Airway epithelial cell (primary cell): Measurements from ENCODE around the gene SYMPK. TPM values are rescaled to one million over a fixed set of nuclear protein-coding genes. Genes with fewer than 3 reads are reported as not detected.

Experiments used
- total RNA-seq: library from RNA; depleted of rRNA; stranded (reverse); fragments of >200 nt; gene quantifications from 2 replicates; pipeline ENCODE4 v1.2.3, GENCODE V29; 2015

Gene SYMPK
- total RNA-seq = 30.1 and 37.5 TPM in 2 replicates

DNA sequence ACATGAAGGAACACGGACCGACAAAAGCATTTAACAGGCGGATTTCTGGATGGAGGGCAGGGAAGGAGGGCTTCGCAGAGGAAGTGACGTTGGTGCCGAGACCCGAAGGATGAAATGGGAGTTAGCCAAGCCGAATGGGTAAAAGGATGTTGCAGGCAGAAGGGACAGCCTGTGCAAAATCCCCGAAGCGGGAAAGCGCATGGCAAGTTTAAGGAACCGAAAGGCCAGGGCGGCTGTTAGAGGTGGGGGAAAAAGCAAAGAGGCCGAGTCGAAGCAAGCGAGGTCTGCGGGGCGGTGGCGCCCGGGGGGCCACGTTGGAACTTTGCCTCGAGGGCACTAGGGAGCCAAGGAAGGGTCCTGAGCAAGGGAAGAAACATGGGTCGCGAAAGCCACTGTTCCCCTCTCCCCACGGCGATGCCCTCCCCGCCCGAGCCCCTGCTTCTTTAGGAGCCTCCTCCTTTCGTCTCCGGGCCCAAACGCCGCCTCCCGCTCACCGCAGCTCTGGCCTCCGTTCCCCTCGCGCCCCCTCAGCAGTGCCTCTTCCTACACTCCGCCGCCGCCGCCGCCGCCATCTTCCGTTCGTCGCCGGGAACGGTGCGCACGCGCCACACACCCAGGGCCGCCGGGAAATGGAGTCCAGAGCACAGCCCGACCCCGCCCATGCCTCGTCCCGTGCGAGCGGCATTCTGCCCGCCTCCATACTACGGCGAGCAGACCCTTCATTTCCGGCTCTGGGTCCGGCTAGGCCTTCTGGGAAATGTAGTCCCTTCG, at the start of gene SYMPK:
SYMPK (minus strand) TSS at position 584 of the 771 bp plus-strand sequence. CDS start 8,652 bp downstream, outside the sequence.

DNA sequence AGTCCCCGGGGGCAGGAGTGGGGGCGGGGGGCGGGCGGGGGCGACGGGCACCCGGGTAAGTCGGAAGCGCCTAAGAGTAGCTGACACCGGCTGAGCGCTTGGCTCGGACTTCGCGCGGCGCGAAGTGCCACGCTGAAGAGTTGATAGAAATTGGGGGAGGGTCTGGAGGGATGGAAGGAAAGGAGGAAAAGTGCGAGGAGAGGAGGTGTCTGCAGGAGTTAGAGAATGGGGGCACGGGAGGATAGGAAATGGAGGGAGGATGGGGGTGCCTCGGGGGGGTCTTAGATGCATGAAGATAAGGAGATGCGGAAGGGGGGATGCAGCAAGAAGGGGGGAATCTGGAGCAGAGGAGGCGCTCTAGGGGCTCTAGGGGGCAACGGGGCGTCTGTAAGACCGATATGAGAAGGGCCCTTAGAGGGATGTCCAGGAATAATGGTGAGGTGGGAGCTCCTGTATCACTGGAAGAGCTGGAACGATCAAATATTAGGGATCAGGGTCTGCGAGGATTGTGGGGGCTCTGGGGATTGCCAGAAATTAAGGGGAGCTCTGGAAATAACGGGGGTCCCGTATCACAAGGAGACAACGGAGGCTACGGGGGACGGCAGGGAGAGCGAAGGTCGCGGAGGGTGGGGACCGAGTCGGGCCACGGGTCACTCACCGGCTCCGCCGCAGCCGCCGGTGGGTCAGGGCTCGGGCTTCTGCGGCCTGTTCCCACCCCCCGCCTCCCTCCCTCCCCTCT, 39.1 kb upstream of the SYMPK start, which contains the start of gene MYPOP:
MYPOP (minus strand) TSS at position 702 of the 739 bp plus-strand sequence. CDS start 840 bp downstream, outside the sequence.

DNA sequence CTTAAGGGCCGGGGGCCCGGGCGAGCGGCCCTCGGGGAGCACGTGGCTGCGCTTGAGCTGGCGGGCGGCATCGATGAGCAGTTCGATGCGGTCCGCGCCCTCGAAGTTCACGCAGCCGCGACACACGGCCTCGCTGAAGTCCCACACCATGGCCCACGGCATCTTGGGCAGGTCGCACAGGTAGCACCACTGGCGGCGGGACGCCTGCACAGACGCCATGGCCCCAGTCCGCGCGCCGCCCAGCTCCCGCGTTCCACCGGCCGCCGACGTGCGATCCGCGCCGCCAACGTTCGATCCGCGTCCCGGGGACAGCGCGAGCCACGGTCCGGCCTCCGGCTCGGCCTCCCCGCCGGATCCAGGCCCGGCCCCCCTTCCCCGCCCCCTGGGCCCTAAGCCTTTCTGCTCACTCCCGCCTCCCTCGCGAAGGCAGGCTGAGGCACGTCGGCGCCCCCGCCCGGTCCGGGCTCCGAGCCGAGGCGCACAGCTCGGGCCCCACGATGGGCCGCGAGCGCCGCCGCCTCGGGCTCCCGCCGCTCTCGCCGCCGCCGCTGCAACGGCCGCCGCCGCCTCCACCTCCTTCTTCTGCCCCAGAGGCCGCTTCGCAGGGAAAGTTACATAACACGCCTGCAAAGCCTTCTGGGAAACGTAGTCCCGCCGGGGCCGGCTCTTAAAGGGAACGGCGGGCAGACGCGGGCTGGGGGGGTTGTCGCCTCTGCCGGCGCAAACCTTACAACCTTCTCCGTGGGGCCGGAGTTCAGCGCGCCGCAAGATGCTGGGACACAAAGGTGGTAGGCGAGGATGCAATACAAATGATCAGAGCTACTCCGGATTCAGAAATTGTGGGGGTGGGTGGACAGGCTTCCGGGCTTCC, 22.8 kb upstream of the SYMPK start, which contains the start of gene IRF2BP1:
IRF2BP1 (minus strand) TSS at position 586 of the 871 bp plus-strand sequence; CDS start at position 219, 367 bp downstream.

DNA sequence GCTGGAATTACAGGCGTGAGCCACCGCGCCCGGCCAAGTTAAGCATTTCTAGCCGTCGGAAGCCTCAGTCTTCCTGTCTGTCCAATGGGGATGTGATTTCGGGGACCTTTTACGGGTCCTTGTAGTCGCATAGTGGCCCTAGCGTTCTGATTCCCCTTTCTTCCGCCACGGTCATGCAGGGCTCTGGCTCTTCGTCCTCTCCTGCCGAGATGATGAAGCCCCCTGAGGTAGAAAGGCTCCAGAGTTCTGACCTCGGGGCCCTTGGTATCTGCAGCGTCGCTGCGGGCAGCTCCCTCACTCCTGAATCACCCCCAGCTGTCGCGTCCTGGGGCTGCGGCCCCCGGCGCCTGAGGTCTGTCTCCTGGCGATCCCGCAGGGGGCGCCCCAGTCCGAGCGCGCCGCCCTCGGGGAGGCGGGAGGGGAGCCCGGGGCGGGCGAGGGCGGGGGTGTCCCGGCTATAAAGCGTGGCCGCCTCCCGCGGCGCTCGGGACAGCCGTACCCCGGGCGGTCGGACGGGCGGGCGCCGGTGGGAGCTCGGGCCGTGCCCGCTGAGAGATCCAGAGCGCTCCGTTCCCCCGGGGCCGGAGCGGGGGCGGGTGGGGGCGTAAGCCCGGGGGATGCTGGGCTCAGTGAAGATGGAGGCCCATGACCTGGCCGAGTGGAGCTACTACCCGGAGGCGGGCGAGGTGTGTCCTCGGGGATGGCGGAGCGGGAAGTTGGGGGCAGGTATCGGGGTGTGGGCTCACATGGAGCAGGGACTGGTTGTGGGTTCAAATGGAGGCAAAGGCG, 1.1 kb upstream of the SYMPK start, which contains the start of gene FOXA3:
FOXA3 (plus strand) TSS at position 487 of the 789 bp plus-strand sequence; CDS start at position 618, 131 bp downstream.

DNA sequence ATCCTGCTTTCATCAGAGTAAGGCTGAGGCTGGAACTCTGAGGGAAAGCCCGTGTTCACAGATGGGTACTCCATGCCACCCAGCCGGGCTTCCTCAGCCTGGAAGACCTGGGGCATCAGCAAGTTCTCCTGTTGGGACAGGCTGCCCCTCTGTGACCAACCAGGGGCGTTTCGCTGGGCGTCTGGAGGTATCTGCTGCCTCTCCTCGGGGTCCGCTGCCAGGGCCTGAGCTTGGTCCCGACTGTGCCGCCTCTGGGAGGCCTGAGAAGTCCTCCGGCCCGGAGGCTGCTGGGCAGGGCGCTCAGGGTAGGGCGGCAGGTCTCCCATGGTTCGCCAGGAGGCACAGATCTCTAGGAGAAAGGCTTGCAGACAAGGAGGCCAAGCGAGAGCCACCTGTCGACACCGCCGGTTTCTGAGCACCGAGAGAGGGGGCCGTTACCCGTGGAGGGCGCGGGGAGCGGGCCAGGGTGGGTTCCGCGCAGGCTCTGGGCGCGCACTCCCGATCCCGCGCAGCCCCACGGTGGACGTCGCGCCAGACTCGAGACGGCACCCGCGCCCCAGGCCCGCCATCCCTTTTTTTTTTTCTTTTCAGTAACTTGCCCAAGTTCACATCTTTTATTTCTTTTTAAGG, 48.0 kb downstream of the SYMPK start, which contains the start of gene RSPH6A:
RSPH6A (minus strand) TSS at position 458 of the 630 bp plus-strand sequence; CDS start at position 326, 132 bp downstream.

DNA sequence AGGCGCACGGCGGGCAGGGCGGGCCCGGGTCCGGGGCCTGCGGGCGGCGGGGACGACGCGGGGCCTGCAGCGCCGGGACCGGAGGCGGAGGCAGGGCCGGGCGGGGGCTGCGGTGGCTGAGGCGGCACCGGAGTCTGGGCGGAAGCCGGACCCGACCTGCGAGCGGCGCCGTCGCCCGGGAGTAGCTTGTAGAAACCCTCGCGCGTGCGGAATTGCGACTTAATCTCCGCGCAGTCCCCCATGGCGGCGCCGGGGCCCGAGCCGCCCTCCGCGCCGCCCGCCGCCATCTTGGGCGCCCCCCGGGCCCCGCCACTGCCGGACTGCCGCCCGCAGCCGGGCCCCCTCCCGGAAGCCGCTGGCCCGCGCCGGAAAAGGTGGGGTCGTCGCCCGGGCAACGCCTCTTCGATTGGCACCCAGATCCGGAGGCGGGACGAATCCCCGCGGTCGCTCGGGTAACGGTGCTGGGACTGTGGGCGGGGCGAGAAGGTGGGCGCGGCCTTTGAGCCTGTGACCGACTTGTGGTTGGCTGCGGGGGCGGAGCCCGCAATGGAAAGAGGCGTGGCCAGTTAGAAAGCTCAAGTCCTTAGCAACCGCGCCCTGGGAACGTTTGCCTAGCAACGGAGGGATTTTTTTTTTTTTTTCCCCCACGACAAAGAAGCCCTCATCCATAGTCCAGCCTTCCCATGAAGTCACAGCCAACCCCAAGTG, 70.3 kb downstream of the SYMPK start, which contains the start of gene DMWD:
DMWD (minus strand) TSS at position 376 of the 708 bp plus-strand sequence; CDS start at position 287, 89 bp downstream.

DNA sequence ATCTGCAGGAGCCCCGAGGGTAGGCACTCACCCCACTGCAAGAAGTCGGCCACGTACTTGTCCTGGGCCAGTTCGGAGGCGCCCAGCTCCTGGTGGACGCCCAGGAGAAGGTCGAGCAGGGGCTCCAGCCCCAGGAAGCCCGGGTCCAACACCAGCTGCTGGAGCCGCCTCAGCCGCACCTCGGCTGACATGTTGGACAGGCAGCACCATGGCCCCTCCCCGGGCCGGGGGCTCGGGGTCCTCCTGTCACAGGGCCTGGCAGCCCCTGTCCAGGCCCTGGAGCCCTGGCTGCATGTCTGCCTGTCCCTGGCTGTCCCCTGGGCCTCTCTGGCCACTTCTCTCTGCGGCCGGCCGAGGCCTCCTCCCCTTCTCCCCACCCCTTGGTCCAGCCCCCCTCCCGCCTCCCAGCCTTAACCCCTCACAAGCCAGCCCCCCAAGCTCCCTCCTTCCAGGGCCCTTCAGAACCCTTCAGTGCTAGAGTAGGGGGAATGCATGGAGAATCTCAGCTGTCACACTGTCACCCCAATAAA, 80.7 kb downstream of the SYMPK start, which contains the start of gene DMPK:
DMPK (minus strand) TSS at position 329 of the 530 bp plus-strand sequence; CDS start at position 191, 138 bp downstream.

DNA sequence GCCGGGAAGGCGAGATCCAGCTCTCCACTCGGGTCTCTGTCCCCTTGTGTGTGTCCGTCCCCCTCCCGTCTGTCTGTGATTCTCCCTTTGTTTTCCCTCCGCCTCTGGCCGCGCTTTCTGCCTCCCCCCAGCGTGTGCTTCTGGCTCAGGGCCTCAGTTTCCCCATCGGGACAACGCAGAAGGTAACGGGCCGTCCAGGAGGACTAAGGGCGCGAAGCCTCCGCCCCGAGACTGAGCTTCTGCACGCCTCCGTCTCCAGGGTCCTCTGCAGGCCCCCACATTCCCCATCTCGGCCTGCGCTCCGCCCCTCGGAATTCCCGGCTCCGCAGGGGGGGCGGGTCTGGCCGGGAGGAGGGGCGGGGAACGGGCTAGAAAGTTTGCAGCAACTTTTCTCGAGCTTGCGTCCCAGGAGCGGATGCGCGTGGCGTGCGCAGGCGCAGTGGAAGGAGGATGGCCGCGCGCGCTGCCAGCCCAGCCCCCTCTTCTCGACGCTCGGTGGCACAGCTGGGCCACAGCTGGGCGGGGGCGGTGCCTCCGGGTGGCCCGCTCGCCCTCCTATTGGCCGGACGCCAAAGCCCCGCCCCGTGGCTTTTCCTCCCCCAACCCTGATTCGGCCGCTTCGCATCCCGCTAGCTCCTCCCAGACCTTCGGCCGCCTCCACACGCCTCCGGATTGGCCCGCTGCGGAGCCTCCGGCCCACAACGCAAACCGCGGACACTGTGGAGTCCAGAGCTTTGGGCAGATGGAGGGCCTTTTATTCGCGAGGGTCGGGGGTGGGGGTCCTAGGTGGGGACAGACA, 93.8 kb downstream of the SYMPK start, which contains the start of gene SIX5:
SIX5 (minus strand) TSS at position 269 of the 799 bp plus-strand sequence. CDS start 408 bp downstream, outside the sequence.

Other genes starting within 250 kb of the SYMPK start
- gene EML2, start 223.8 kb downstream of the SYMPK start, total RNA-seq = 54.8 and 64.7 TPM in 2 replicates
- gene GIPR, start 194.9 kb downstream of the SYMPK start, total RNA-seq = 1.2 and 3.7 TPM in 2 replicates
- 333 and 378 TPM in 2 replicates for gene SNRPD2, start 171.2 kb downstream of the SYMPK start, total RNA-seq
- 22.2 and 27.9 TPM in 2 replicates for gene QPCTL, start 170.5 kb downstream of the SYMPK start, total RNA-seq
- 15.8 and 19.8 TPM in 2 replicates for gene FBXO46, start 132.3 kb downstream of the SYMPK start, total RNA-seq
- not detected in 2 replicates for gene MEIOSIN, start 129.7 kb downstream of the SYMPK start, total RNA-seq
- 10.5 and 11.7 TPM in 2 replicates for gene SIX5, start 93.9 kb downstream of the SYMPK start, total RNA-seq
- 5.2 and 6.8 TPM in 2 replicates for gene DMPK, start 80.7 kb downstream of the SYMPK start, total RNA-seq
- 20.0 and 24.5 TPM in 2 replicates for gene DMWD, start 70.3 kb downstream of the SYMPK start, total RNA-seq
- gene RSPH6A, start 47.8 kb downstream of the SYMPK start, total RNA-seq = not detected in 2 replicates
- gene FOXA3, start 1.2 kb upstream of the SYMPK start, total RNA-seq = not detected in 2 replicates
- gene IRF2BP1, start 23.0 kb upstream of the SYMPK start, total RNA-seq = 25.5 and 28.0 TPM in 2 replicates
- 1.2 and 3.2 TPM in 2 replicates for gene MYPOP, start 39.5 kb upstream of the SYMPK start, total RNA-seq
- gene NANOS2, start 51.6 kb upstream of the SYMPK start, total RNA-seq = not detected in 2 replicates
- gene NOVA2, start 110.7 kb upstream of the SYMPK start, total RNA-seq = not detected in 2 replicates
- 12.4 and 14.6 TPM in 2 replicates for gene CCDC61, start 132.3 kb upstream of the SYMPK start, total RNA-seq
- not detected in 2 replicates for gene PGLYRP1, start 159.9 kb upstream of the SYMPK start, total RNA-seq
- gene IGFL4, start 177.9 kb upstream of the SYMPK start, total RNA-seq = not detected in 2 replicates